Osteoblast (primary cell): Measurements from ENCODE around the gene SH3TC1. TPM values are rescaled to one million over a fixed set of nuclear protein-coding genes. Genes with fewer than 3 reads are reported as not detected.
A peak's percentile ranks its signal among the peaks of the same experiment; 100 is the strongest.

ENCODE experiments used
- DNase-seq: peaks from one replicate; pipeline ENCODE4 v3.0.0; 2011; ENCODE audit warnings: low spot score, mixed read lengths; ENCODE audit not compliant: insufficient read length; ENCODE audit errors: missing footprints
- H2AFZ ChIP-seq: 2 replicates; pipeline ENCODE4 v1.6.0; 2011; ENCODE audit warnings: mild to moderate bottlenecking, low read length
- H3K27ac ChIP-seq: 2 replicates; pipeline ENCODE4 v1.5.1; 2011; ENCODE audit warnings: mild to moderate bottlenecking, low read depth, low read length, moderate library complexity
- H3K27me3 ChIP-seq: 2 replicates; pipeline ENCODE4 v1.6.0; 2012; ENCODE audit warnings: mild to moderate bottlenecking, control low read depth, inconsistent platforms, low read length, moderate library complexity; ENCODE audit not compliant: insufficient read depth
- H3K36me3 ChIP-seq: 2 replicates; pipeline ENCODE4 v1.5.1; 2011; ENCODE audit warnings: mild to moderate bottlenecking, low read length, control low read depth, moderate library complexity; ENCODE audit not compliant: insufficient read depth
- H3K4me1 ChIP-seq: 2 replicates; pipeline ENCODE4 v1.5.1; 2011; ENCODE audit warnings: mild to moderate bottlenecking, low read length, control low read depth, moderate library complexity; ENCODE audit not compliant: insufficient read depth
- H3K4me2 ChIP-seq: 2 replicates; pipeline ENCODE4 v1.6.0; 2011; ENCODE audit warnings: mild to moderate bottlenecking, low read length; ENCODE audit not compliant: insufficient read depth
- H3K4me3 ChIP-seq: fragments of 200-600 bp; sonication (generic); 3 replicates; pipeline ENCODE4 v1.5.1; 2012; ENCODE audit warnings: mild to moderate bottlenecking, low read length, inconsistent platforms; ENCODE audit not compliant: insufficient read depth
- H3K79me2 ChIP-seq: 2 replicates; pipeline ENCODE4 v1.6.0; 2012; ENCODE audit warnings: mild to moderate bottlenecking, low read length, control low read depth, inconsistent platforms; ENCODE audit not compliant: insufficient read depth
- H3K9me3 ChIP-seq: 2 replicates; pipeline ENCODE4 v1.5.1; 2011; ENCODE audit warnings: low read depth, low read length, control low read depth
- H4K20me1 ChIP-seq: 2 replicates; pipeline ENCODE4 v1.6.0; 2012; ENCODE audit warnings: mild to moderate bottlenecking, low read length, control low read depth; ENCODE audit not compliant: insufficient read depth
- CTCF ChIP-seq: IDR thresholded peaks from 2 replicates; pipeline ENCODE4 v1.5.1; 2011; ENCODE audit warnings: mild to moderate bottlenecking, low read depth, low read length, moderate library complexity; ENCODE audit errors: extremely low read depth
- total RNA-seq: library from RNA; depleted of rRNA; stranded (reverse); fragments of >200 nt; gene quantifications from 2 replicates; pipeline ENCODE4 v1.2.3, GENCODE V29; 2012

Gene SH3TC1
- total RNA-seq, 1 donor: 3.6 TPM

GRCh38 chr4:8235224-8235623 is 36.1 kb downstream of the SH3TC1 start:
- H3K4me2 ChIP-seq: no peak overlapping the region
- H3K36me3 ChIP-seq: peaks cover 14% of the 10 kb centered on the region
- no peak overlapping the region for H2AFZ ChIP-seq
- H3K27me3 ChIP-seq: no peaks in the 10 kb centered on the region
- no peak overlapping the region for H3K27ac ChIP-seq
- H3K9me3 ChIP-seq: no peaks in the 10 kb centered on the region
- TF ChIP-seq CTCF: no peak
- H3K4me3 ChIP-seq: no peak overlapping the region
- DNase-seq: peak; percentile 71
- no peaks in the 10 kb centered on the region for H4K20me1 ChIP-seq
- no peaks in the 10 kb centered on the region for H3K4me1 ChIP-seq
- no peaks in the 10 kb centered on the region for H3K79me2 ChIP-seq

- Histone ChIP-seq H3K79me2 (no peaks in the 10 kb centered on the region), H3K27me3 (no peaks in the 10 kb centered on the region), H3K27ac (no peak overlapping the region), H2AFZ (no peak overlapping the region), H3K4me2 (no peak overlapping the region), H3K36me3 (peaks cover 14% of the 10 kb centered on the region), H4K20me1 (no peaks in the 10 kb centered on the region), H3K4me3 (no peak overlapping the region), H3K4me1 (no peaks in the 10 kb centered on the region), H3K9me3 (no peaks in the 10 kb centered on the region)
- no peak for TF ChIP-seq CTCF
- peak; percentile 82 for DNase-seq
These were observed 36.6 kb downstream of the SH3TC1 start for GRCh38 chr4:8235686-8236085.

- H3K4me2 ChIP-seq: no peak overlapping the region
- TF ChIP-seq CTCF: no peak
- H3K27ac ChIP-seq: no peak overlapping the region
- H3K4me1 ChIP-seq: no peaks in the 10 kb centered on the region
- peak; percentile 83 for DNase-seq
- H3K27me3 ChIP-seq: no peaks in the 10 kb centered on the region
- H3K4me3 ChIP-seq: no peak overlapping the region
- H3K9me3 ChIP-seq: no peaks in the 10 kb centered on the region
- H2AFZ ChIP-seq: no peak overlapping the region
- H3K79me2 ChIP-seq: no peaks in the 10 kb centered on the region
- peaks cover 14% of the 10 kb centered on the region for H3K36me3 ChIP-seq
- no peaks in the 10 kb centered on the region for H4K20me1 ChIP-seq
These were observed 37.2 kb downstream of the SH3TC1 start for GRCh38 chr4:8236106-8236919.

DNA sequence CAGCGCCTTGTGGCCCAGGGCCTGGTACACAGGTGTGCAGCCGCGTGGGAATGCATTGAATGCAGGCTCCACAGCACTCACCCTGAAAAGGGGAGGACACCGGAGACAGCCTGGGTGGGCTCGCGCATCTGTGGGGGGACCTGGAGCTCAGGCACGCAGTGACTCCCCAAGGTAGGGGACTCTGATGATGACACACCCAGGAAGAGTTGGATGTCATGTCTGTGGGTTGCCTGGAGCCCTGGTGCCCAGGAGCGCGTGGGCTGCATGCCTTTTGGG is 37.8 kb downstream of the SH3TC1 start:
- Histone ChIP-seq H3K27ac (no peak overlapping the region), H3K4me3 (no peak overlapping the region), H4K20me1 (no peaks in the 10 kb centered on the region), H3K9me3 (no peaks in the 10 kb centered on the region), H3K36me3 (peaks cover 14% of the 10 kb centered on the region), H2AFZ (no peak overlapping the region), H3K27me3 (no peaks in the 10 kb centered on the region), H3K79me2 (no peaks in the 10 kb centered on the region), H3K4me1 (no peaks in the 10 kb centered on the region), H3K4me2 (no peak overlapping the region)
- DNase-seq: peak; percentile 34
- TF ChIP-seq CTCF: no peak
